ENCODE measurements around the gene COG4. TPM values are rescaled to one million over a fixed set of nuclear protein-coding genes. Genes with fewer than 3 reads are reported as not detected.
"Not testable (repeated sequence)": the region's sequence is repeated elsewhere in the genome, so short reads cannot be mapped to it uniquely, and the experiment has no call there.

Gene COG4
- total RNA-seq, 1 donor from 2014 or later = 70.8 TPM

DNA sequence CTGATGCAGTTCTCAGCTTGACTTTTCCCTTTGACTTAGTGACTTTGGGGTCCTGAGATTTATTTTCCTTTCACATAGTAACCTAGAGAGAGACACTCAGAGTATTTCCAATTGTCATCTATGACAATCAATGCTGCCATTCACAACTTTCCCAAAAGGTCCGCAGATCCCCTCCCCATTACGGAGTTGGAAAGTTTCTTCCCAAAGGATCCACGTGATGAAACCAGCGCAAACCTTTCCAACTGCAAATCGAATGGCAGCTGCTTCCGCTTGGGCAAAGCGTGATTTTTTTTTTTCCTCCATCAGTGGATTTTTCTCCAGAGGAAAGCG lies 69.5 kb downstream of the COG4 start:
- Mint-ChIP-seq H3K27me3 (ENCODE audit: unreplicated experiment) (no peaks in the 10 kb centered on the region), H3K27ac (ENCODE audit: unreplicated experiment) (peak overlapping the region; percentile 84), H3K4me1 (ENCODE audit: low read depth, unreplicated experiment) (peaks cover 4% of the 10 kb centered on the region), H3K9me3 (ENCODE audit: unreplicated experiment) (peaks cover 7% of the 10 kb centered on the region), H3K4me3 (ENCODE audit: unreplicated experiment) (peak overlapping the region; percentile 86), H3K36me3 (ENCODE audit: unreplicated experiment) (peaks cover 4% of the 10 kb centered on the region)
- no peak for DNase-seq
- TF ChIP-seq, protein P1, sequence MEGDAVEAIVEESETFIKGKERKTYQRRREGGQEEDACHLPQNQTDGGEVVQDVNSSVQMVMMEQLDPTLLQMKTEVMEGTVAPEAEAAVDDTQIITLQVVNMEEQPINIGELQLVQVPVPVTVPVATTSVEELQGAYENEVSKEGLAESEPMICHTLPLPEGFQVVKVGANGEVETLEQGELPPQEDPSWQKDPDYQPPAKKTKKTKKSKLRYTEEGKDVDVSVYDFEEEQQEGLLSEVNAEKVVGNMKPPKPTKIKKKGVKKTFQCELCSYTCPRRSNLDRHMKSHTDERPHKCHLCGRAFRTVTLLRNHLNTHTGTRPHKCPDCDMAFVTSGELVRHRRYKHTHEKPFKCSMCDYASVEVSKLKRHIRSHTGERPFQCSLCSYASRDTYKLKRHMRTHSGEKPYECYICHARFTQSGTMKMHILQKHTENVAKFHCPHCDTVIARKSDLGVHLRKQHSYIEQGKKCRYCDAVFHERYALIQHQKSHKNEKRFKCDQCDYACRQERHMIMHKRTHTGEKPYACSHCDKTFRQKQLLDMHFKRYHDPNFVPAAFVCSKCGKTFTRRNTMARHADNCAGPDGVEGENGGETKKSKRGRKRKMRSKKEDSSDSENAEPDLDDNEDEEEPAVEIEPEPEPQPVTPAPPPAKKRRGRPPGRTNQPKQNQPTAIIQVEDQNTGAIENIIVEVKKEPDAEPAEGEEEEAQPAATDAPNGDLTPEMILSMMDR (IDR thresholded peaks at IDR 0.05; ENCODE audit: partially characterized antibody, unreplicated experiment) = no peak

DNA sequence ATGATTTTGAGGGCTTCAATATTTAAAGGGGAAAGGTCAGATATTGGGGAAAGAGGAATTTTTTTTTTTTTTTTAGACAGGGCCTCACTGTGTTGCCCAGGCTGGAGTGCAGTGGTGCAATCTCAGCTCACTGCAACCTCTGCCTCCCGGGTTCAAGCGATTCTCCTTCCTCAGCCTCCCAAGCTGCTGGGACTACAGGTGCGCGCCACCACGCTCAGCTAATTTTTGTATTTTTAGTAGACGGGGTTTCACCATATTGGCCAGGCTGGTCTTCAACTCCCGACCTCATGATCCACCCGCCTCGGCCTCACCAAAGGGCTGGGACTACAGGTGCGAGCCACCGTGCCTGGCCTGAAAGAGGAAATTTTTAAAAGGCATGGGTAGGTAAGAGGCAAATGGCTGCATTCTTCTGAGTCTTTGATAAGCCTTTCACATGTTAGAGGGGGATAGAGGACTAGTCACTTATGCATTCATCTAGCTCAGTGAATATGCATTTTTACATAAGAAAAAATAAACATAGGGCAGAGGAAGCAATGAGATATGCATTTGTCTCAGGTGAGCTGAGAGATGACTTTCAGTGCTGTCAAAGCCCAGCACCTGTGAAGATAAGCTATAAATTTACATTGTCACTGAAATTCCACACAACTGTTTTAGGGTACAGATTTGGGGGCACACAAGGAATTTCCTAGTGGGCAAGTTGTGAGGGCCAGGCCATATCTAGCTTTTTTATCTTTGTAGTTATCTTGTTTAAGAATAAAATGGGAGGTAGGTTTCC lies 70.0 kb downstream of the COG4 start:
- peak overlapping the region; percentile 84 for H3K27ac Mint-ChIP-seq (ENCODE audit: unreplicated experiment)
- TF ChIP-seq, protein P1 (IDR thresholded peaks at IDR 0.05; ENCODE audit: partially characterized antibody, unreplicated experiment) = no peak
- peaks cover 4% of the 10 kb centered on the region for H3K36me3 Mint-ChIP-seq (ENCODE audit: unreplicated experiment)
- H3K4me1 Mint-ChIP-seq (ENCODE audit: low read depth, unreplicated experiment) = peaks cover 4% of the 10 kb centered on the region
- H3K9me3 Mint-ChIP-seq (ENCODE audit: unreplicated experiment) = peaks cover 7% of the 10 kb centered on the region
- DNase-seq = no peak
- H3K27me3 Mint-ChIP-seq (ENCODE audit: unreplicated experiment) = no peaks in the 10 kb centered on the region
- H3K4me3 Mint-ChIP-seq (ENCODE audit: unreplicated experiment) = peak overlapping the region; percentile 86

DNA sequence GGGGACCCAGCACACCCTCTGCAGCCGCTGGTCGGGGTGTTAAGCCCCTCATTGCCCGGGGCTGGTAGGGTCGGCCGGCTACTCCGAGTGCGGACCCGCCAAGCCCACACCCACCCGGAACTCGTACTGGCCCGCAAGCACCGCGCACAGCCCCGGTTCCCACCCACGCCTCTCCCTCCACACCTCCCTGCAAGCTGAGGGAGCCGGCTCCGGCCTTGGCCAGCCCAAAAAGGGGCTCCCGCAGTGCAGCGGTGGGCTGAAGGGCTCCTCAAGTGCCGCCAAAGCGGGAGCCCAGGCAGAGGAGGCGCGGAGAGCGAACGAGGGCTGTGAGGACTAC lies 72.4 kb downstream of the COG4 start:
- DNase-seq; H3K27me3 Mint-ChIP-seq (ENCODE audit: unreplicated experiment); H3K36me3 Mint-ChIP-seq (ENCODE audit: unreplicated experiment); H3K9me3 Mint-ChIP-seq (ENCODE audit: unreplicated experiment); H3K27ac Mint-ChIP-seq (ENCODE audit: unreplicated experiment); H3K4me3 Mint-ChIP-seq (ENCODE audit: unreplicated experiment); H3K4me1 Mint-ChIP-seq (ENCODE audit: low read depth, unreplicated experiment): not testable (repeated sequence)

DNA sequence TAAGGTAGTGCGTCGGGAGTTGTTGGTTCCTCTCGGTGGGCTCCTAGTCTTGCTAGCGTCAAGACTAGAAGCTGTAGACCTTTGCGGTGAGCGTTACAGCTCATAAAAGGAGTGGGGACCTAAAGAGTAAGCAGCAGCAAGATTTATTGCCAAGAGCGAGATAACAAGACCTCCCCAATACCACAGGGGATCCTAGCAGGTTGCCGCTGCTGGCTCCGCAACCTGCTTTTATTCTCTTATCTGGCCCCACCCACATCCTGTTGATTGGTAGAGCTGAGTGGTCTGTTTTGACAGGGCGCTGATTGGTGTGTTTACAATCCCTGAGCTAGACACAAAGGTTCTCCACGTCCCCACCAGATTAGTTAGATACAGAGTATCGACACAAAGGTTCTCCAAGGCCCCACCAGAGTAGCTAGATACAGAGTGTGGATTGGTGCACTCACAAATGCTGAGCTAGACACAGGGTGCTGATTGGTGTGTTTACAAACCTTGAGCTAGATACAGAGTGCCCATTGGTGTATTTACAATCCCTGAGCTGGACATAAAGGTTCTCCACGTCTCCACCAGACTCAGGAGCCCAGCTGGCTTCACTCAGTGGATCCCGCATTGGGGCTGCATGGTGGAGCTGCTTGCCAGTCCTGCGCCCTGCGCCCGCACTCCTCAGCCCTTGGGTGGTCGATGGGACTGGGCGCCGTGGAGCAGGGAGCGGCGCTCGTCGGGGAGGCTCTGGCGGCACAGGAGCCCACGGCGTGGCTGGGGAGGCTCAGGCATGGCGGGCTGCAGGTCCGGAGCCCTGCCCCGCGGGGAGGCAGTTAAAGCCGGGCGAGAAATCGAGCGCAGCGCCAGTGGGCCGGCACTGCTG lies 73.0 kb downstream of the COG4 start:
- not testable (repeated sequence) for H3K27ac Mint-ChIP-seq (ENCODE audit: unreplicated experiment); H3K4me1 Mint-ChIP-seq (ENCODE audit: low read depth, unreplicated experiment); H3K36me3 Mint-ChIP-seq (ENCODE audit: unreplicated experiment); DNase-seq; H3K27me3 Mint-ChIP-seq (ENCODE audit: unreplicated experiment); H3K4me3 Mint-ChIP-seq (ENCODE audit: unreplicated experiment); H3K9me3 Mint-ChIP-seq (ENCODE audit: unreplicated experiment)

DNA sequence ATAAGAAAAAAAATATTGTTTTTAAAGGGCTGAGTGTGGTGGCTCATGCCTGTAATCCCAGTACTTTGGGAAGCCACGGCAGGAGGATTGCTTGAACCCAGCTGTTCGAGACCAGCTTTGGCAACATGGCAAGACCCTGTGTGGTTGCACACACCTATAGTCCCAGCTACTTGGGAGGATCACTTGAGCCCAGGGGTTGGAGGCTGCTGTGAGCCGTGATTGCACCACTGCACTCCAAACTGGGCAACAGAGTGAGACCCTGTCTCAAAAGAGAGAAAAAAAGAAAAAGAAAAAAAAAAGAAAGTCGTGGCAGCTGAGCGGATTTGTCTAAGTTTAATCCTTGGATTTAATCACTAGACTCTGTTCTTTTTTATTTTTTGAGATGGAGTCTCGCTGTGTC lies 75.3 kb downstream of the COG4 start:
- no peaks in the 10 kb centered on the region for H3K4me1 Mint-ChIP-seq (ENCODE audit: low read depth, unreplicated experiment)
- H3K27ac Mint-ChIP-seq (ENCODE audit: unreplicated experiment) = no peak overlapping the region
- no peaks in the 10 kb centered on the region for H3K27me3 Mint-ChIP-seq (ENCODE audit: unreplicated experiment)
- H3K9me3 Mint-ChIP-seq (ENCODE audit: unreplicated experiment) = peaks cover 4% of the 10 kb centered on the region
- H3K4me3 Mint-ChIP-seq (ENCODE audit: unreplicated experiment) = no peak overlapping the region
- H3K36me3 Mint-ChIP-seq (ENCODE audit: unreplicated experiment) = peaks cover 4% of the 10 kb centered on the region
- no peak for DNase-seq
- TF ChIP-seq, protein P1 (IDR thresholded peaks at IDR 0.05; ENCODE audit: partially characterized antibody, unreplicated experiment) = no peak

Measured in glutamatergic neuron (in vitro differentiated cells).